Panc1 (cell line): ENCODE data around the gene GSC2. TPM values are rescaled to one million over a fixed set of nuclear protein-coding genes. Genes with fewer than 3 reads are reported as not detected.
A peak's percentile ranks its signal among the peaks of the same experiment; 100 is the strongest.

Source experiments
- ATAC-seq: fragments of 200-7000 bp; cut with Tn5 transposase; 2 replicates; pipeline ENCODE4 v1.9.1; 2020; ENCODE audit warnings: mild to moderate bottlenecking, moderate library complexity
- BruUV-seq: library from RNA; stranded (reverse); fragments of 400-500 nt; replicated peaks from 2 replicates; lab custom pipeline; 2021; lab: Mats Ljungman, UMichigan
- CTCF ChIA-PET: fragments of 300-600 bp; sonication (Branson Sonifier 250); formaldehyde crosslinking; loops from one replicate; lab custom pipeline; 2022; ENCODE audit warnings: antibody characterized with exemption; lab: Charles Lee
- POLR2A ChIA-PET: fragments of 300-600 bp; sonication (Branson Sonifier 250); formaldehyde crosslinking; loops from one replicate; lab custom pipeline; 2022; ENCODE audit warnings: antibody characterized with exemption; lab: Charles Lee
- DNase-seq: peaks from one replicate; pipeline ENCODE4 v3.0.0-alpha.2; 2010; ENCODE audit warnings: low read depth, low spot score
- H3K27ac ChIP-seq: 2 replicates; pipeline ENCODE4 v1.5.1; 2011; ENCODE audit warnings: mild to moderate bottlenecking, low read length, inconsistent platforms
- H3K27me3 ChIP-seq: fragments of 200-500 bp; sonication (Bioruptor generic); 2 replicates; pipeline ENCODE4 v1.6.0; 2014; ENCODE audit warnings: low read length, inconsistent platforms; ENCODE audit not compliant: control insufficient read depth, insufficient read depth
- H3K36me3 ChIP-seq: fragments of 200-500 bp; sonication (Bioruptor generic); 2 replicates; pipeline ENCODE4 v1.5.1; 2014; ENCODE audit warnings: inconsistent platforms, mild to moderate bottlenecking, low read length, moderate library complexity; ENCODE audit not compliant: control insufficient read depth, insufficient read depth
- H3K4me1 ChIP-seq: 2 replicates; pipeline ENCODE4 v1.5.1; 2011; ENCODE audit warnings: inconsistent platforms, mild to moderate bottlenecking, low read length, moderate library complexity; ENCODE audit not compliant: control insufficient read depth, insufficient read depth
- H3K4me3 ChIP-seq, 2 experiments: 2 replicates each; pipeline ENCODE4 v1.5.1; 2011 to 2012; ENCODE audit warnings: low read depth in 2 of 2, low read length in 2 of 2, mild to moderate bottlenecking in 2 of 2, inconsistent platforms in 1 of 2, moderate library complexity in 1 of 2
- H3K9me3 ChIP-seq: fragments of 200-500 bp; sonication (Bioruptor generic); 2 replicates; pipeline ENCODE4 v1.5.1; 2014; ENCODE audit warnings: low read depth, mild to moderate bottlenecking, inconsistent platforms, low read length, moderate library complexity; ENCODE audit not compliant: control insufficient read depth, insufficient read depth
- CTCF ChIP-seq: fragments of 450-650 bp; IDR thresholded peaks from 2 replicates; pipeline ENCODE4 v1.5.1; 2017; ENCODE audit warnings: mild to moderate bottlenecking
- POLR2AphosphoS5 ChIP-seq: IDR thresholded peaks from 2 replicates; pipeline ENCODE4 v1.6.1; 2012; ENCODE audit warnings: mild to moderate bottlenecking, low read depth, low read length, moderate library complexity
- REST ChIP-seq, 2 experiments: IDR thresholded peaks; 2 replicates each; pipeline ENCODE4 v1.6.1; 2011 to 2012; ENCODE audit warnings: low read depth in 2 of 2, control low read depth in 1 of 2, low read length in 1 of 2, mild to moderate bottlenecking in 1 of 2, moderate library complexity in 1 of 2; ENCODE audit not compliant: insufficient read depth in 1 of 2
- SIN3A ChIP-seq: IDR thresholded peaks from 2 replicates; pipeline ENCODE4 v1.6.1; 2012; ENCODE audit warnings: low read depth, mild to moderate bottlenecking, low read length, moderate library complexity, borderline replicate concordance; ENCODE audit not compliant: insufficient read depth
- TCF7L2 ChIP-seq: IDR thresholded peaks from 2 replicates; pipeline ENCODE4 v1.6.1; 2011; ENCODE audit warnings: mild to moderate bottlenecking, low read depth, low read length, inconsistent platforms
- in situ Hi-C: cut with HindIII; loops from 2 replicates; pipeline ENCODE4 v1.10.0; 2016; ENCODE audit warnings: low sequenced_read_pairs, low pct_unique_long_range_greater_than_20kb
- intact Hi-C: fragments of 100-400 bp; cut with micrococcal nuclease; formaldehyde crosslinking; loops from one replicate; pipeline ENCODE4 v1.10.0; 2022; ENCODE audit not compliant: unreplicated experiment
- total RNA-seq: library from RNA; stranded (reverse); gene quantifications from one replicate; pipeline ENCODE4 v1.2.1, GENCODE V29; 2021; ENCODE audit not compliant: unreplicated experiment

Gene GSC2
- total RNA-seq, 1 experiment from 2014 or later: 0.23 TPM

GRCh38 chr22:19173047-19174035 is 23.2 kb upstream of the GSC2 start:
- no peak for ATAC-seq
- TF ChIP-seq SIN3A (no peak), CTCF (no peak), TCF7L2 (no peak), POLR2AphosphoS5 (no peak), REST (IDR thresholded peaks at IDR 0.05; ENCODE audit: insufficient read depth in 1 of 2, low read depth in 2 of 2, low read length in 1 of 2) (no peak)
- ChIA-PET POLR2A (interaction anchor here (0.5 kb wide), 1 partner anchor 793 kb away, joined by 8 read pairs; no protein-coding TSS in a partner anchor), CTCF (no interaction called here)
- H3K27ac ChIP-seq: peak overlapping the region; percentile 87
- H3K27me3 ChIP-seq: no peaks in the 10 kb centered on the region; the same call in 1 of the 2 replicates
- intact Hi-C loops: no loop called here
- H3K36me3 ChIP-seq: no peaks in the 10 kb centered on the region; the same call in 1 of the 2 replicates
- in situ Hi-C loops: no loop called here
- no TSS peak for BruUV-seq
- H3K4me1 ChIP-seq: peaks cover 48% of the 10 kb centered on the region
- peak overlapping the region; percentile 80 to 92 for H3K4me3 ChIP-seq
- no peaks in the 10 kb centered on the region for H3K9me3 ChIP-seq
- DNase-seq: no peak

GRCh38 chr22:19172213-19173046 is 22.3 kb upstream of the GSC2 start:
- peaks cover 48% of the 10 kb centered on the region for H3K4me1 ChIP-seq
- TF ChIP-seq REST (IDR thresholded peaks at IDR 0.05; ENCODE audit: insufficient read depth in 1 of 2, low read depth in 2 of 2, low read length in 1 of 2): no peak
- no peak for TF ChIP-seq TCF7L2
- no peak for TF ChIP-seq CTCF
- TF ChIP-seq SIN3A: no peak
- no peak for TF ChIP-seq POLR2AphosphoS5
- POLR2A ChIA-PET: no interaction called here
- intact Hi-C loops: no loop called here
- no peaks in the 10 kb centered on the region; the same call in 1 of the 2 replicates for H3K27me3 ChIP-seq
- H3K36me3 ChIP-seq: no peaks in the 10 kb centered on the region
- H3K4me3 ChIP-seq: peak overlapping the region; percentile 80 to 92
- CTCF ChIA-PET: no interaction called here
- ATAC-seq (no peak), DNase-seq (no peak)
- H3K9me3 ChIP-seq: no peaks in the 10 kb centered on the region
- in situ Hi-C loops: no loop called here
- peak overlapping the region; percentile 87 for H3K27ac ChIP-seq
- BruUV-seq: TSS peak; percentile 92
